GM23248 (cell line): ENCODE data around the gene RNF19B.

ENCODE experiments used
- EZH2 ChIP-seq: fragments of 200-600 bp; sonication (generic); IDR thresholded peaks from 2 replicates; pipeline ENCODE4 v1.6.1; 2018; ENCODE audit warnings: antibody characterized with exemption, mild to moderate bottlenecking; ENCODE audit not compliant: insufficient read depth, poor library complexity, severe bottlenecking
- EZH2phosphoT487 ChIP-seq: fragments of 200-600 bp; sonication (generic); IDR thresholded peaks from 2 replicates; pipeline ENCODE4 v1.6.1; 2018; ENCODE audit warnings: antibody characterized with exemption, moderate library complexity, mild to moderate bottlenecking, low read depth; ENCODE audit not compliant: insufficient read depth

- TF ChIP-seq EZH2, result no peak
- no peak for TF ChIP-seq EZH2phosphoT487
Observed at GRCh38 chr1:32962248-32962896, 2.2 kb downstream of the RNF19B start.
